Stimulated activated CD8-positive, alpha-beta memory T cell treated with anti-CD3 and anti-CD28 coated beads, Interleukin-7, amount 100 ng/mL, for 24 hours (primary cell): Measurements from ENCODE around the gene TAS2R60.
"Not testable (repeated sequence)": the region's sequence is repeated elsewhere in the genome, so short reads cannot be mapped to it uniquely, and the experiment has no call there.

ENCODE experiments used
- DNase-seq: peaks from one replicate; pipeline ENCODE4 v3.0.0-alpha.2; 2020; ENCODE audit warnings: low read depth

TAS2R60 gene

GRCh38 chr7:143411976-143412708 lies 31.1 kb upstream of the TAS2R60 start:
- DNase-seq, result no peak

GRCh38 chr7:143413123-143413522 lies 30.1 kb upstream of the TAS2R60 start:
- no peak for DNase-seq

GRCh38 chr7:143415209-143415608 lies 28.0 kb upstream of the TAS2R60 start:
- DNase-seq, result not testable (repeated sequence)

- no peak for DNase-seq
These were observed 27.4 kb upstream of the TAS2R60 start for GRCh38 chr7:143415742-143416397.

- DNase-seq, result no peak
These were observed 26.6 kb upstream of the TAS2R60 start for GRCh38 chr7:143416565-143417149.

- DNase-seq, result no peak
These were observed 25.4 kb upstream of the TAS2R60 start for GRCh38 chr7:143417734-143418383.

GRCh38 chr7:143418681-143419458 lies 24.4 kb upstream of the TAS2R60 start:
- no peak for DNase-seq

- no peak for DNase-seq
These were observed 23.4 kb upstream of the TAS2R60 start for GRCh38 chr7:143419880-143420279.

GRCh38 chr7:143420624-143421023 lies 22.6 kb upstream of the TAS2R60 start:
- DNase-seq, result not testable (repeated sequence)

GRCh38 chr7:143422033-143422432 lies 21.2 kb upstream of the TAS2R60 start:
- DNase-seq, result no peak

GRCh38 chr7:143424476-143424875 lies 18.8 kb upstream of the TAS2R60 start:
- DNase-seq, result not testable (repeated sequence)

- DNase-seq, result no peak
These were observed 16.6 kb upstream of the TAS2R60 start for GRCh38 chr7:143426479-143427142.

GRCh38 chr7:143429770-143430698 lies 13.2 kb upstream of the TAS2R60 start:
- DNase-seq, result no peak

GRCh38 chr7:143431109-143431508 lies 12.1 kb upstream of the TAS2R60 start:
- DNase-seq, result no peak

- DNase-seq, result no peak
These were observed 9.5 kb upstream of the TAS2R60 start for GRCh38 chr7:143433759-143434158.

GRCh38 chr7:143434660-143435059 lies 8.6 kb upstream of the TAS2R60 start:
- DNase-seq, result no peak

GRCh38 chr7:143435266-143435665 lies 8.0 kb upstream of the TAS2R60 start:
- DNase-seq, result no peak

GRCh38 chr7:143436325-143436946 lies 6.8 kb upstream of the TAS2R60 start:
- no peak for DNase-seq

- no peak for DNase-seq
These were observed 5.7 kb upstream of the TAS2R60 start for GRCh38 chr7:143437578-143437977.

- DNase-seq, result no peak
These were observed 3.4 kb upstream of the TAS2R60 start for GRCh38 chr7:143439866-143440265.
